SK-N-SH treated with all-trans-retinoic acid at 6 μM for 48 hours (cell line): Measurements from ENCODE around the gene ZFAND2B.

ENCODE experiments used
- TCF4 ChIP-seq: fragments of 250-450 bp; sonication (Bioruptor Pico); IDR thresholded peaks from 2 replicates; pipeline ENCODE4 v1.8.0; 2021; ENCODE audit warnings: mild to moderate bottlenecking, moderate library complexity, borderline replicate concordance
- TOX ChIP-seq: fragments of 250-450 bp; sonication (Bioruptor Pico); IDR thresholded peaks from 2 replicates; pipeline ENCODE4 v1.8.0; 2021; ENCODE audit warnings: mild to moderate bottlenecking, moderate library complexity, borderline replicate concordance
- ZFP3 ChIP-seq: fragments of 250-450 bp; sonication (Bioruptor Pico); IDR thresholded peaks from 2 replicates; pipeline ENCODE4 v1.5.0; 2020; ENCODE audit warnings: mild to moderate bottlenecking, moderate library complexity
- TF ChIP-seq, protein P1 (sequence below): fragments of 250-450 bp; sonication (Bioruptor Pico); IDR thresholded peaks from 2 replicates; pipeline ENCODE4 v1.8.0; 2020; ENCODE audit warnings: mild to moderate bottlenecking, moderate library complexity, borderline replicate concordance

DNA sequence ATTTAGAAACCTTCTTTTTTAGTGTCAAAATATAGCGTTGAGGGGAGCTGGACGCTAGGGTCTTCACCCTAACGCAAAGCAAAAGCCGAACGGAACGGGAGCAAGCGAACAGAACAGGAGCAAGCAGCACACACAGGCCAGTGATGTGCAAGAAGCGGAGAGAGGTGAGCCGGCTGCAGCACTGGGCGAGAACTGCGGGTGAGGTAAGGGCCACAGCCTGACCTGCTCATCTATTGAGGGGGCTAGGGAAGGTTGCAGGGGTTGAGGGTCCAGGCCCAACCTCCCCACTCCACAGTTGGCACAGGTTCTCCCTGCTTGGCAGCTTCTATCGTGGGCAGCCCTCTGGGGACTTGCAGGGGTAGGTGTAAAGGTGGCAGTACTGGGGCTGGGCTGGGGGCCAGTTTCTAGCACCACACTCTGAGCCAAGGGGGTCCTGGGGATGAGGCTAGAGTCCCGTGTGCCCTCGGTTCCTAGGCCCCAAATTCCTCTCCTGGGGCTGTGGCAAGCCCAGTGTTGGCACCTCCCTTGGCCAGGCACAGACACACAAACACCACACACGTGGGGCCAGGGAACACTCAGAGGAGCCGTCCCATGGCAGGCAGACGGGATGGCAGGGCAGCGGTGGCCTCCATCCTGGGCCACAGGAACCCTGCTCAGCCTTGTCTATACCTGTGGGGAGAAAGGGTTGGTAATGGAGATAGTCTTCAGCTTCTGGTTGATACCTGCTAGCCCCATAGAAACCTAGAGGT lies 13.4 kb downstream of the ZFAND2B start:
- TF ChIP-seq TOX (CRISPR knock-in tag): no peak
- no peak for TF ChIP-seq TCF4 (CRISPR knock-in tag)
- TF ChIP-seq, protein P1, sequence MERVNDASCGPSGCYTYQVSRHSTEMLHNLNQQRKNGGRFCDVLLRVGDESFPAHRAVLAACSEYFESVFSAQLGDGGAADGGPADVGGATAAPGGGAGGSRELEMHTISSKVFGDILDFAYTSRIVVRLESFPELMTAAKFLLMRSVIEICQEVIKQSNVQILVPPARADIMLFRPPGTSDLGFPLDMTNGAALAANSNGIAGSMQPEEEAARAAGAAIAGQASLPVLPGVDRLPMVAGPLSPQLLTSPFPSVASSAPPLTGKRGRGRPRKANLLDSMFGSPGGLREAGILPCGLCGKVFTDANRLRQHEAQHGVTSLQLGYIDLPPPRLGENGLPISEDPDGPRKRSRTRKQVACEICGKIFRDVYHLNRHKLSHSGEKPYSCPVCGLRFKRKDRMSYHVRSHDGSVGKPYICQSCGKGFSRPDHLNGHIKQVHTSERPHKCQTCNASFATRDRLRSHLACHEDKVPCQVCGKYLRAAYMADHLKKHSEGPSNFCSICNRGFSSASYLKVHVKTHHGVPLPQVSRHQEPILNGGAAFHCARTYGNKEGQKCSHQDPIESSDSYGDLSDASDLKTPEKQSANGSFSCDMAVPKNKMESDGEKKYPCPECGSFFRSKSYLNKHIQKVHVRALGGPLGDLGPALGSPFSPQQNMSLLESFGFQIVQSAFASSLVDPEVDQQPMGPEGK (CRISPR knock-in tag): no peak
- no peak for TF ChIP-seq ZFP3
